ENCODE measurements around the gene PLAGL2.

- TF ChIP-seq TCF7 (CRISPR knock-in tag; IDR thresholded peaks at IDR 0.05; ENCODE audit: low read depth) (no peak), SP1 (CRISPR knock-in tag; conservative IDR thresholded peaks at IDR 0.05) (no peak), ATF1 (CRISPR knock-in tag; IDR thresholded peaks at IDR 0.05) (no peak)
- TF ChIP-seq, protein P1, sequence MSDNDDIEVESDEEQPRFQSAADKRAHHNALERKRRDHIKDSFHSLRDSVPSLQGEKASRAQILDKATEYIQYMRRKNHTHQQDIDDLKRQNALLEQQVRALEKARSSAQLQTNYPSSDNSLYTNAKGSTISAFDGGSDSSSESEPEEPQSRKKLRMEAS (CRISPR knock-in tag; IDR thresholded peaks at IDR 0.05), result no peak
Measured at GRCh38 chr20:32205110-32205842, 2.3 kb downstream of the PLAGL2 start.
